ENCODE measurements around the gene IRF5.

Gene IRF5

GRCh38 chr7:128968624-128969023 is 30.9 kb downstream of the IRF5 start:
- no peak overlapping the region for H3K4me3 ChIP-seq (ENCODE audit: low read depth, low read length)
- no peak for TF ChIP-seq CTCF (IDR thresholded peaks at IDR 0.05; ENCODE audit: low read depth, low read length)

- no peak for TF ChIP-seq CTCF (IDR thresholded peaks at IDR 0.05; ENCODE audit: low read depth, low read length)
Measured at GRCh38 chr7:128974241-128974934, 36.7 kb downstream of the IRF5 start.

GRCh38 chr7:128982105-128982504 is 44.4 kb downstream of the IRF5 start:
- TF ChIP-seq CTCF (IDR thresholded peaks at IDR 0.05; ENCODE audit: low read depth, low read length), result no peak
- no peak overlapping the region for H3K4me3 ChIP-seq (ENCODE audit: low read depth, low read length)

More at GRCh38 chr7:128974241-128974934, 36.7 kb downstream of the IRF5 start:
- H3K4me3 ChIP-seq (ENCODE audit: low read depth, low read length), result no peak overlapping the region

- H3K4me3 ChIP-seq (ENCODE audit: low read depth, low read length), result no peak overlapping the region
- TF ChIP-seq CTCF (IDR thresholded peaks at IDR 0.05; ENCODE audit: low read depth, low read length), result no peak
Measured at GRCh38 chr7:128985660-128986059, 47.9 kb downstream of the IRF5 start.

GRCh38 chr7:128986609-128987008 is 48.9 kb downstream of the IRF5 start:
- no peak overlapping the region for H3K4me3 ChIP-seq (ENCODE audit: low read depth, low read length)

GRCh38 chr7:128988372-128988771 is 50.6 kb downstream of the IRF5 start:
- H3K4me3 ChIP-seq (ENCODE audit: low read depth, low read length), result no peak overlapping the region
- TF ChIP-seq CTCF (IDR thresholded peaks at IDR 0.05; ENCODE audit: low read depth, low read length), result no peak

More at GRCh38 chr7:128986609-128987008, 48.9 kb downstream of the IRF5 start:
- no peak for TF ChIP-seq CTCF (IDR thresholded peaks at IDR 0.05; ENCODE audit: low read depth, low read length)

- H3K4me3 ChIP-seq (ENCODE audit: low read depth, low read length), result no peak overlapping the region
- no peak for TF ChIP-seq CTCF (IDR thresholded peaks at IDR 0.05; ENCODE audit: low read depth, low read length)
Measured at GRCh38 chr7:128989961-128990360, 52.2 kb downstream of the IRF5 start.
